PC-3 (cell line): ENCODE measurements around the gene TTBK1. TPM values are rescaled to one million over a fixed set of nuclear protein-coding genes. Genes with fewer than 3 reads are reported as not detected.

Experiments
- ATAC-seq: fragments of 200-7000 bp; cut with Tn5 transposase; 2 replicates; pipeline ENCODE4 v1.9.1; 2020; ENCODE audit warnings: mild to moderate bottlenecking, moderate library complexity
- BruUV-seq: library from RNA; stranded (reverse); fragments of 400-500 nt; replicated peaks from 2 replicates; lab custom pipeline; 2021; lab: Mats Ljungman, UMichigan
- CTCF ChIA-PET: fragments of 300-600 bp; sonication (Branson Sonifier 250); formaldehyde crosslinking; loops from one replicate; lab custom pipeline; 2022; ENCODE audit warnings: antibody characterized with exemption; lab: Charles Lee
- POLR2A ChIA-PET: fragments of 300-600 bp; sonication (Branson Sonifier 250); formaldehyde crosslinking; loops from one replicate; lab custom pipeline; 2022; ENCODE audit warnings: antibody characterized with exemption; ENCODE audit not compliant: unreplicated experiment; lab: Charles Lee
- DNase-seq: peaks from one replicate; pipeline ENCODE4 v3.0.0-alpha.2; 2015
- H2AFZ ChIP-seq: fragments of 300-600 bp; sonication (generic); 2 replicates; pipeline ENCODE4 v1.6.0; 2016; ENCODE audit warnings: antibody characterized with exemption, low read length
- H3F3A ChIP-seq: fragments of 300-600 bp; sonication (generic); one replicate; pipeline ENCODE4 v1.6.0; 2017; ENCODE audit warnings: antibody characterized with exemption, low read length, control low read depth, mild to moderate bottlenecking; ENCODE audit not compliant: unreplicated experiment
- H3K27ac ChIP-seq: fragments of 300-600 bp; sonication (generic); 2 replicates; pipeline ENCODE4 v1.5.1; 2016; ENCODE audit warnings: mild to moderate bottlenecking, low read length
- H3K27me3 ChIP-seq: fragments of 300-600 bp; sonication (generic); 2 replicates; pipeline ENCODE4 v1.6.1; 2016; ENCODE audit warnings: low read length, mixed read lengths
- H3K36me3 ChIP-seq: fragments of 300-600 bp; sonication (generic); 2 replicates; pipeline ENCODE4 v1.6.1; 2016; ENCODE audit warnings: low read depth, mixed run types, low read length, mixed read lengths
- H3K4me1 ChIP-seq: fragments of 300-600 bp; sonication (generic); 2 replicates; pipeline ENCODE4 v1.5.1; 2016; ENCODE audit warnings: low read length; ENCODE audit not compliant: insufficient read depth
- H3K4me2 ChIP-seq: fragments of 300-600 bp; sonication (generic); 2 replicates; pipeline ENCODE4 v1.6.0; 2016; ENCODE audit warnings: low read length
- H3K4me3 ChIP-seq: fragments of 300-600 bp; sonication (generic); 2 replicates; pipeline ENCODE4 v1.5.1; 2016; ENCODE audit warnings: mild to moderate bottlenecking, low read length, mixed read lengths
- H3K79me2 ChIP-seq: fragments of 300-600 bp; sonication (generic); 2 replicates; pipeline ENCODE4 v1.6.1; 2017; ENCODE audit warnings: low read length, mixed read lengths
- H3K9ac ChIP-seq: fragments of 300-600 bp; sonication (generic); 2 replicates; pipeline ENCODE4 v1.6.0; 2016; ENCODE audit warnings: mild to moderate bottlenecking, low read length
- H3K9me2 ChIP-seq: fragments of 300-600 bp; sonication (generic); replicated peaks from 2 replicates; pipeline ENCODE4 v1.6.1; 2016; ENCODE audit warnings: mixed run types, low read length, mixed read lengths
- H3K9me3 ChIP-seq: fragments of 300-600 bp; sonication (generic); 2 replicates; pipeline ENCODE4 v1.6.1; 2016; ENCODE audit warnings: low read length, mixed read lengths
- H4K20me1 ChIP-seq: fragments of 300-600 bp; sonication (generic); 2 replicates; pipeline ENCODE4 v1.6.1; 2016; ENCODE audit warnings: low read length, mixed read lengths
- CTCF ChIP-seq: fragments of 300-600 bp; sonication (generic); conservative IDR thresholded peaks from 2 replicates; pipeline ENCODE4 v1.5.1; 2017; ENCODE audit warnings: antibody characterized with exemption, low read depth, mild to moderate bottlenecking, low read length
- EZH2 ChIP-seq: fragments of 300-600 bp; sonication (generic); IDR thresholded peaks from one replicate; pipeline ENCODE4 v1.6.1; 2017; ENCODE audit warnings: antibody characterized with exemption, mild to moderate bottlenecking, low read length; ENCODE audit not compliant: unreplicated experiment
- EZH2phosphoT487 ChIP-seq: fragments of 300-600 bp; sonication (generic); IDR thresholded peaks from 2 replicates; pipeline ENCODE4 v1.6.1; 2018; ENCODE audit warnings: mild to moderate bottlenecking, antibody characterized with exemption, low read length, borderline replicate concordance
- intact Hi-C: fragments of 100-400 bp; cut with micrococcal nuclease; formaldehyde crosslinking; loops from 2 replicates; pipeline ENCODE4 v1.9.0; 2023
- total RNA-seq: library from RNA; depleted of rRNA; stranded (reverse); fragments of >200 nt; gene quantifications from 2 replicates; pipeline ENCODE4 v1.2.3, GENCODE V29; 2014

The TTBK1 gene
- total RNA-seq, 1 experiment from 2014 or later, result not detected

DNA sequence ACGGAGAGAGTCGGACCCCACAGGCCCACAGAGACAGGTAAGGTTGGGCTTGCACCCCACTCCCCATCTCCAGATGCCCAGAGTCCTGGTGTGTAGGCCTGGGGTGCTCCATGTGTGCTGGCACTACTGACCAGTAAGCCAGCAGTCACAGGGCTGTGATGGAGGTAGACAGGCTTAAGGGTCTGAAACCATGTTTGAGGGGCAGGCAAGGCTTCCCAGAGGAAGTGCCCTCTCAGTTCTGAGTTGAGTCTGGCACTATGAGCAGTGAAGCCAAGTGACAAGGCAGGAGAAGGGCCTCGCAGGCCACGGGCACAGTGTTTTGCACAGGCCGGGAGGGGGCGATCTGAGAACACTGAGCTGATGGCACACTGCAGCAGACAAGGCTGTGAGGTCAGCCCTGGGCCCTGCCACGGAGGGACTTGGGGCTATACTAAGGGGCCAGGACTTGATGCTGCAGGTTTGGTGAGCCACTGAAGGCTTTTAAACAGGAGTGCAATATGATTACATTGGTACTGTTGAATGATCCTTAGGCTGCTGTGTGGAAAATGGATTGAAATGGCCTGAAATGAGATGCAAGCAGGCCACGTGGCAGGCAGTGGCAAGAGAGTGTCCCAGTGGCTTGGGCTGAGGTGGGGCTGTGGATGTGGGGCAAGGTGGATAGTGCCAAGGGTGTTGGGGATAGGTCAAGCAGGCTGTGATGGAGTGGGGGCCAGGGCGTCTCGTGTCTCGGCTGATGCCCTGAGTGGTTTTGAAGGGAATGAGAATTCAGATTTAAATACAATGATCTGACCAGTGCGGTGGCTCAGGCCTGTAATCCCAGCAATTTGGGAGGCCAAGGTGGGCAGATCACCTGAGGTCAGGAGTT is 20.3 kb downstream of the TTBK1 start:
- intact Hi-C loops, result loop anchor here (1.0 to 5.0 kb wide), 3 partner anchors 71 to 244 kb away; no protein-coding TSS in a partner anchor
- no peak overlapping the region for H3K4me3 ChIP-seq
- H2AFZ ChIP-seq, result no peak overlapping the region
- H3K36me3 ChIP-seq, result no peaks in the 10 kb centered on the region; the same call in 1 of the 2 replicates
- no peaks in the 10 kb centered on the region for H4K20me1 ChIP-seq
- DNase-seq, result peak; percentile 77
- TF ChIP-seq CTCF, result peak; percentile 95
- TF ChIP-seq EZH2, result no peak
- no peak overlapping the region for H3K27ac ChIP-seq
- H3K4me1 ChIP-seq, result no peaks in the 10 kb centered on the region
- peak; percentile 99 for ATAC-seq
- H3F3A ChIP-seq, result no peaks in the 10 kb centered on the region
- H3K9ac ChIP-seq, result no peak overlapping the region
- no peaks in the 10 kb centered on the region for H3K9me3 ChIP-seq
- no peaks in the 10 kb centered on the region for H3K79me2 ChIP-seq
- H3K27me3 ChIP-seq, result no peaks in the 10 kb centered on the region
- ChIA-PET POLR2A (no interaction called here), CTCF (interaction anchor here (0.5 to 1.0 kb wide), 3 partner anchors 57 to 134 kb away, joined by 3 to 4 read pairs (median 4); no protein-coding TSS in a partner anchor)
- BruUV-seq, result no TSS peak
- no peak overlapping the region for H3K4me2 ChIP-seq
- H3K9me2 ChIP-seq, result no peaks in the 10 kb centered on the region

- POLR2A ChIA-PET, result no interaction called here
- H3K27ac ChIP-seq, result no peak overlapping the region
- BruUV-seq, result no TSS peak
- CTCF ChIA-PET, result interaction anchor here (0.6 kb wide), 1 partner anchor 114 kb away, joined by 4 read pairs; no protein-coding TSS in a partner anchor
- H3K79me2 ChIP-seq, result no peaks in the 10 kb centered on the region
- H2AFZ ChIP-seq, result no peak overlapping the region
- H3K9ac ChIP-seq, result no peak overlapping the region
- TF ChIP-seq EZH2, result no peak
- TF ChIP-seq CTCF, result no peak
- no peak for TF ChIP-seq EZH2phosphoT487
- H3F3A ChIP-seq, result no peaks in the 10 kb centered on the region
- H3K9me2 ChIP-seq, result no peaks in the 10 kb centered on the region
- no peaks in the 10 kb centered on the region for H3K9me3 ChIP-seq
- H3K4me3 ChIP-seq, result no peak overlapping the region
- no peak for DNase-seq
- intact Hi-C loops, result loop anchor here (5.0 kb wide), 1 partner anchor 243 kb away; no protein-coding TSS in a partner anchor
- H3K4me1 ChIP-seq, result no peaks in the 10 kb centered on the region
- no peaks in the 10 kb centered on the region for H4K20me1 ChIP-seq
- H3K27me3 ChIP-seq, result no peaks in the 10 kb centered on the region
- ATAC-seq, result no peak
- no peaks in the 10 kb centered on the region; the same call in 1 of the 2 replicates for H3K36me3 ChIP-seq
- no peak overlapping the region for H3K4me2 ChIP-seq
Observed at GRCh38 chr6:43264599-43265145, 21.4 kb downstream of the TTBK1 start.

DNA sequence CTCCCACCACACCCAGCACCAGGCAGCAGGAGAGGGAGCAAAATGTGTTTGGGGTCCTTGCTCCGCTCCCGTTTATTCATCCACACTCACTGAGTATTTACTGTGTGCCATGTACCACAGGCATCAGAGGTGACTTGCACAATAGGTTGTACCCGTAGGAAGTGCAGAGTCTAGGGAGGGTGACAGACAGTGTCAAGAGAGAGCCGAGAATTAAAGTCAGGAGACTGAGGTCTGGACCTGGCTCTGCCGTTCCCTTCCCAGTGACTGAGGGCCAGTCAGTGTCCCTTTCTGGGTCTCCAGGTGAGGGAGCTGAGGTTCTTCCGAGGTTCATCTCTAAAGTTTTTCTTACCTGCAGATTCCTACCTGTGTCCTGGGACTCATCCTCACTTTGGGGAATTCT is 22.3 kb downstream of the TTBK1 start:
- no peak overlapping the region for H3K27ac ChIP-seq
- no peak overlapping the region for H3K4me2 ChIP-seq
- no peaks in the 10 kb centered on the region for H3K9me3 ChIP-seq
- no peak overlapping the region for H3K9ac ChIP-seq
- H3K79me2 ChIP-seq, result no peaks in the 10 kb centered on the region
- H3K4me1 ChIP-seq, result no peaks in the 10 kb centered on the region
- no peaks in the 10 kb centered on the region for H3F3A ChIP-seq
- no peak for ATAC-seq
- no peak for DNase-seq
- H3K36me3 ChIP-seq, result no peaks in the 10 kb centered on the region; the same call in 1 of the 2 replicates
- no peak overlapping the region for H3K4me3 ChIP-seq
- BruUV-seq, result no TSS peak
- H3K27me3 ChIP-seq, result no peaks in the 10 kb centered on the region
- CTCF ChIA-PET, result no interaction called here
- intact Hi-C loops, result no loop called here
- H2AFZ ChIP-seq, result no peak overlapping the region
- no peaks in the 10 kb centered on the region for H3K9me2 ChIP-seq
- no peaks in the 10 kb centered on the region for H4K20me1 ChIP-seq
- TF ChIP-seq EZH2phosphoT487, result no peak
- no peak for TF ChIP-seq CTCF
- TF ChIP-seq EZH2, result no peak
- POLR2A ChIA-PET, result no interaction called here
